NCI-H2196 (cell line): ENCODE data around the gene AKNA.
"Not testable (repeated sequence)": the region's sequence is repeated elsewhere in the genome, so short reads cannot be mapped to it uniquely, and the experiment has no call there.

ENCODE experiments used
- DNase-seq: peaks from one replicate; lab custom pipeline; 2025; ENCODE audit not compliant: unreplicated experiment; lab: John Stamatoyannopoulos, UW

AKNA gene

GRCh38 chr9:114341152-114341830 lies 46.5 kb downstream of the AKNA start:
- no peak for DNase-seq

GRCh38 chr9:114339130-114339908 lies 48.5 kb downstream of the AKNA start:
- DNase-seq, result peak; percentile 33

- no peak for DNase-seq
These were observed 49.6 kb downstream of the AKNA start for GRCh38 chr9:114338187-114338586.

GRCh38 chr9:114336699-114337395 lies 50.9 kb downstream of the AKNA start:
- no peak for DNase-seq

GRCh38 chr9:114336157-114336556 lies 51.6 kb downstream of the AKNA start:
- no peak for DNase-seq

GRCh38 chr9:114335745-114336144 lies 52.0 kb downstream of the AKNA start:
- DNase-seq, result no peak

GRCh38 chr9:114334490-114334889 lies 53.3 kb downstream of the AKNA start:
- no peak for DNase-seq

GRCh38 chr9:114333718-114334117 lies 54.1 kb downstream of the AKNA start:
- not testable (repeated sequence) for DNase-seq

GRCh38 chr9:114332474-114333040 lies 55.2 kb downstream of the AKNA start:
- not testable (repeated sequence) for DNase-seq

- DNase-seq, result not testable (repeated sequence)
These were observed 56.3 kb downstream of the AKNA start for GRCh38 chr9:114331229-114332195.

GRCh38 chr9:114330636-114331035 lies 57.1 kb downstream of the AKNA start:
- DNase-seq, result no peak

GRCh38 chr9:114329625-114330022 lies 58.2 kb downstream of the AKNA start, which contains the start of gene ORM2:
Gene ORM2, plus strand, starts transcription at chr9:114329869. Its CDS starts 36 bp downstream, at chr9:114329905.
- not testable (repeated sequence) for DNase-seq

- not testable (repeated sequence) for DNase-seq
These were observed 58.7 kb downstream of the AKNA start for GRCh38 chr9:114328937-114329624.

- DNase-seq, result not testable (repeated sequence)
These were observed 59.4 kb downstream of the AKNA start for GRCh38 chr9:114328357-114328820.

GRCh38 chr9:114327749-114328148 lies 60.0 kb downstream of the AKNA start:
- no peak for DNase-seq

- not testable (repeated sequence) for DNase-seq
These were observed 62.0 kb downstream of the AKNA start for GRCh38 chr9:114325684-114326254.

GRCh38 chr9:114324965-114325364 lies 62.8 kb downstream of the AKNA start:
- DNase-seq, result not testable (repeated sequence)

- DNase-seq, result no peak
These were observed 63.3 kb downstream of the AKNA start for GRCh38 chr9:114324492-114324891.

GRCh38 chr9:114323849-114324248 lies 63.9 kb downstream of the AKNA start:
- DNase-seq, result not testable (repeated sequence)
